ENCODE results near the gene GAST. TPM values are rescaled to one million over a fixed set of nuclear protein-coding genes. Genes with fewer than 3 reads are reported as not detected.
A peak's percentile ranks its signal among the peaks of the same experiment; 100 is the strongest.
"Not testable (repeated sequence)": the region's sequence is repeated elsewhere in the genome, so short reads cannot be mapped to it uniquely, and the experiment has no call there.

GAST gene
- total RNA-seq, 4 donors from 2014 or later = not detected

DNA sequence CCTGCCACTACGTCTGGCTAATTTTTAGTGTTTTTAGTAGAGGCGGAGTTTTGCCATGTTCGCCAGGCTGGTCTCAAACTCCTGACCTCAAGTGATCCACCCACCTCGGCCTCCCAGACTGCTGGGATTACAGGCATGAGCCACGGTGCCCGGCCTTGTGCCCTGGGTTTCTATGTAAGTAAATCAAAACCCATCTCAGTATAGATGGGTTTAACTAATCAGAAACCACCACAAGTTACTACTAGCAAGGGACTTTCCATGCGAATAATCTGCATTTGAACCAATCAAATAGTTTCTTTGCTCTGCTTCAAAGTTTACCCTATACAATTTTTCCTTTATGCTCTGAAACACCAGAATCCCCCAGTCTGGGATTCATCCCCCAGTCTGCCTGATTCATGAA, 40.0 kb upstream of the GAST start:
- Histone ChIP-seq H3K4me1 (peaks cover 8 to 18% of the 10 kb centered on the region in 2 donors), H3K4me3 (replicated peaks in 1 of 3) (no peak overlapping the region), H3K27ac (no peak overlapping the region), H3K27me3 (no peaks in the 10 kb centered on the region), H3K9me3 (no peaks in the 10 kb centered on the region), H3K36me3 (no peaks in the 10 kb centered on the region)
- no peak for DNase-seq
- WGBS, 2 donors = 92 to 93% methylated on average over 7 of the region's 7 CpGs
- intact Hi-C loops (cut with DNase I) = no loop called here
- TF ChIP-seq POLR2A (IDR thresholded peaks at IDR 0.05) = no peak
- TF ChIP-seq, protein P1, sequence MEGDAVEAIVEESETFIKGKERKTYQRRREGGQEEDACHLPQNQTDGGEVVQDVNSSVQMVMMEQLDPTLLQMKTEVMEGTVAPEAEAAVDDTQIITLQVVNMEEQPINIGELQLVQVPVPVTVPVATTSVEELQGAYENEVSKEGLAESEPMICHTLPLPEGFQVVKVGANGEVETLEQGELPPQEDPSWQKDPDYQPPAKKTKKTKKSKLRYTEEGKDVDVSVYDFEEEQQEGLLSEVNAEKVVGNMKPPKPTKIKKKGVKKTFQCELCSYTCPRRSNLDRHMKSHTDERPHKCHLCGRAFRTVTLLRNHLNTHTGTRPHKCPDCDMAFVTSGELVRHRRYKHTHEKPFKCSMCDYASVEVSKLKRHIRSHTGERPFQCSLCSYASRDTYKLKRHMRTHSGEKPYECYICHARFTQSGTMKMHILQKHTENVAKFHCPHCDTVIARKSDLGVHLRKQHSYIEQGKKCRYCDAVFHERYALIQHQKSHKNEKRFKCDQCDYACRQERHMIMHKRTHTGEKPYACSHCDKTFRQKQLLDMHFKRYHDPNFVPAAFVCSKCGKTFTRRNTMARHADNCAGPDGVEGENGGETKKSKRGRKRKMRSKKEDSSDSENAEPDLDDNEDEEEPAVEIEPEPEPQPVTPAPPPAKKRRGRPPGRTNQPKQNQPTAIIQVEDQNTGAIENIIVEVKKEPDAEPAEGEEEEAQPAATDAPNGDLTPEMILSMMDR (IDR thresholded peaks at IDR 0.05) = no peak

DNA sequence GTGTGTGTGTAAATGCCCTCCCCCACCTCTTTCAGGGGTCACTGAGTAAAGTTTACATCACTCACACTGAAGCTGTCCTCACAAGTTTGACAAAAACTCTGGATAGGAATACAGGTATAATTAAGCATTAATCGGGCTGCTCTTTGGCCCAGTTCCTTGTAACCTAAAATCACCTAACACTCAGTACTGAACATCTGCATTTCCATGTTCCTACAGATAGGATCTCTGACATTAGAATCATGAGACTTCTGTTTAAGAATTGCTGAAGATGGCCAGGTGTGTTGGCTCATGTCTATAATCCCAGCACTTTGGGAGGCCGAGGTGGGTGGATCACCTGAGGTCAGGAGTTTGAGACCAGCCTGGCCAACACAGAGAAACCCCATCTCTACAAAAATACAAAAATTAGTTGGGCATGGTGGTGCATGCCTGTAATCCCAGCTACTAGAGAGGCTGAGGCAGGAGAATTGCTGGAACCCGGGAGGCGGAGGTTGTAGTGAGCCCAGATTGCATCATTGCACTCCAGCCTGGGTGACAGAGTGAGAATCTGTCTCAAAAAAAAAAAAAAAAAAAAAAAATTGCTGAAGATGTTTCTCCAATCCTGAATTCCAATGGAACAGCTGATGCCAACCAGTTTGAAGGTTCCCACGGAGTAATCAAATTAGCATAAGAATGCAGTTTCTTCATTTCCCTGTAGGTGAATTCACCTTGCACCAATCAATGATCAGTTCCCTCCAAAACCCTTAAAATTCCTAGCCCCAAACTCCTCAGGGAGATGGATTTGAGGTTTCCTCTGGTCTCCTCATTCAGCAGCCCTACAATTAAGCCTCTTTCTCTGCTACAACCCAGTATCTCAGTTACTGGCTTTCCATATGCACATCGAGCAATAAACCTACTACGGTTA, 36.7 kb upstream of the GAST start:
- DNase-seq; H3K27me3 ChIP-seq; intact Hi-C loops (cut with DNase I); H3K9me3 ChIP-seq; H3K4me3 ChIP-seq (replicated peaks in 1 of 3); H3K36me3 ChIP-seq: not testable (repeated sequence)
- peaks cover 8 to 32% of the 10 kb centered on the region in 2 donors for H3K4me1 ChIP-seq
- 73 to 76% methylated on average over 7 of the region's 7 CpGs for WGBS, 2 donors
- peak overlapping the region in 2 of 3 donors; percentile 7 to 15 for H3K27ac ChIP-seq

DNA sequence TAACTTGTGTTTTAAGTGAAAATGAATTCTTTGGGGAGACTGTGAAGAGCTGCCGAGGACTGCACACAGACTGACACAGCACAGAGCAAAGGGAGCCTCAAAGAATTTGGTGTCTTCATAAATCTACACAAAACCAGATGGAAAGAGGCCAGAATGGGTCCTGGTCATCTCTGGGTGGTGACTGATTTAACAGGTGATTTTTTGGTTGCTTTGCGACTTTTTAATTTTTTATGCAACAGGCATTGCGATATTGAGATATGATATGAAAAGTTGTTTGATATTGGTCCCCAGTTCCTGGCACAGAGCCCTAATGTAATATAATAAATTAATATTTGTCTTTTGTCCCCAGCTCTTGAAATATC, 36.1 kb upstream of the GAST start:
- Histone ChIP-seq H3K9me3 (no peaks in the 10 kb centered on the region), H3K4me1 (peaks cover 8 to 36% of the 10 kb centered on the region in 2 donors), H3K36me3 (no peaks in the 10 kb centered on the region), H3K27ac (peak overlapping the region in 2 of 3 donors; percentile 7 to 15), H3K4me3 (replicated peaks in 1 of 3) (no peak overlapping the region), H3K27me3 (no peaks in the 10 kb centered on the region)
- TF ChIP-seq POLR2A (IDR thresholded peaks at IDR 0.05) = no peak
- TF ChIP-seq, protein P1 (IDR thresholded peaks at IDR 0.05) = no peak
- WGBS, 2 donors = 62 to 68% methylated on average over 3 of the region's 3 CpGs
- DNase-seq = no peak
- intact Hi-C loops (cut with DNase I) = no loop called here

DNA sequence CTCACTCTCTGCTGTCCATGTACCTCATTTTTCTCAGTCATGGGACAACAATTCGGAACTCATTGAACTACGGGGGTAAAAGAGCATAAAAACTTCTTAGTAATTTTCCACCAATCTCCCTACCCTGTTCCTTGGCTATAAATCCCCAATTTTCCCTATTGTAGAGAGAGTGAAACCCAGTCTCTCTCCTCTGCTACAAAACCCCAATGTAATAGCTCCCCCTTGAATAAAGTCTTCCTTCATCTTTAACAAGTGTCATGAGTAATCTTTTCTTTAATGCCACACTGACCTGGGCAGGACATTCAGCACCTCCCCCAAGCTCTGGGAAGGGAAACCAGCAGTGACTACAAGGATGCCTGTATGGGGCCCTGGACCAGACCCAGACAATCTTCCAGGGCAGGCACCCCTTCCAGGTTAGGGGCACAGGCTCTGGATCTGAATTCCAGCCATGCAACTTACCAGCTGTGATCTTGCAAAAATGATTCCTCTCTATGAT, 33.7 kb upstream of the GAST start:
- intact Hi-C loops (cut with DNase I) = no loop called here
- no peaks in the 10 kb centered on the region for H3K9me3 ChIP-seq
- H3K4me3 ChIP-seq (replicated peaks in 1 of 3) = no peak overlapping the region
- H3K27me3 ChIP-seq = no peaks in the 10 kb centered on the region
- no peak for DNase-seq
- H3K36me3 ChIP-seq = no peaks in the 10 kb centered on the region
- WGBS, 2 donors = 85 to 95% methylated on average over 2 of the region's 2 CpGs
- peaks cover 8 to 36% of the 10 kb centered on the region in 2 donors for H3K4me1 ChIP-seq
- no peak for TF ChIP-seq POLR2A (IDR thresholded peaks at IDR 0.05)
- TF ChIP-seq, protein P1 (IDR thresholded peaks at IDR 0.05) = no peak
- peak overlapping the region; percentile 27 to 56 (median 37) for H3K27ac ChIP-seq

DNA sequence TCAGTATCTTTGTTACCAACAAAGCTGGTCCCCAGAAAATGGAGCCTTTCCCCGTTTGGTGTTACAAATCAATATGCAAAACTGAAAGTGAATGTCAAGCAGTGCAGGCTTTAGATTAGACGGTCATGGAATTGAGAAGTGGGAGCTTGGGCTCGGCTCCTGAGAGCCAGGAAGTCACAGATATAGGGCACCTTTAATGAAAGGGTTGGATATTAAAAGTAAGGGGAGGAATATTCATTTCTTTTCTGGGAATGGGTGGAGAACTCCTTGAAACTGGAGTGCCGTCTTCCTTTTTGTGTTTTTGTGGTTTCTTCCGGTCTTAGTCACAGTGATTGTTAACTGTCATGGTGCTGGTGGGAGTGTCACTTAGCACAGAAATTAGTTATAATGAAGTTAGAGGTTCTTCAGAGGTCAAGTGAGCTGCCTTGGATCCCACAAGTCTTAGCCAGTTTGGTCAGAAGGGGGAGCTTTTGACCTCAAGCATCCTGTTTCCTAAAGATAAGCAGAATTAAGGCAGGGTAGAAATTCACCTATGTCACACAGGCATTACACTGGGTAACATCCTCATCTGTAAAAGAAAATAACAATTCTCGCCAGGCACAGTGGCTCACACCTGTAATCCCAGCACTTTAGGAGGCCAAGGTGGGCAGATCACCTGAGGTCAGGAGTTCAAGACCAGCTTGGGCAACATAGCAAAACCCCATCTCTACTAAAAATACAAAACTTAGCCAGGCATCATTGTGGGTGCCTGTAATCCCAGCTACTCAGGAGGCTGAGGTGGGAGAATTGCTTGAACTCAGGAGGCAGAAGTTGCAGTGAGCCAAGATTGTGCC, 33.0 kb upstream of the GAST start:
- H3K9me3 ChIP-seq = no peaks in the 10 kb centered on the region
- no peak overlapping the region for H3K4me3 ChIP-seq (replicated peaks in 1 of 3)
- intact Hi-C loops (cut with DNase I) = no loop called here
- peaks cover 8 to 36% of the 10 kb centered on the region in 2 donors for H3K4me1 ChIP-seq
- DNase-seq = no peak
- no peaks in the 10 kb centered on the region for H3K36me3 ChIP-seq
- 40 to 54% methylated on average over 6 of the region's 6 CpGs for WGBS, 2 donors
- TF ChIP-seq, protein P1 (IDR thresholded peaks at IDR 0.05) = no peak
- no peak for TF ChIP-seq POLR2A (IDR thresholded peaks at IDR 0.05)
- H3K27ac ChIP-seq = peak overlapping the region; percentile 27 to 56 (median 45)
- H3K27me3 ChIP-seq = no peaks in the 10 kb centered on the region
